ENCODE results near the gene DNAJC24. TPM values are rescaled to one million over a fixed set of nuclear protein-coding genes. Genes with fewer than 3 reads are reported as not detected.

Gene DNAJC24
- total RNA-seq, 1 donor from 2014 or later, result 14.2 TPM

GRCh38 chr11:31404614-31405013, 35.0 kb downstream of the DNAJC24 start:
- DNase-seq (ENCODE audit: low read depth) (no peak), FAIRE-seq (no peak)
- no peak overlapping the region for H3K4me3 ChIP-seq (ENCODE audit: low read depth, low read length)
- TF ChIP-seq CTCF (IDR thresholded peaks at IDR 0.05; ENCODE audit: insufficient read depth, low read length, severe bottlenecking), result no peak
- no peaks in the 10 kb centered on the region for H3K27me3 ChIP-seq (ENCODE audit: control insufficient read depth, insufficient read depth, low read length)
- no peaks in the 10 kb centered on the region for H3K36me3 ChIP-seq (ENCODE audit: control insufficient read depth, insufficient read depth, low read length)

GRCh38 chr11:31408201-31408600, 38.5 kb downstream of the DNAJC24 start:
- no peak for DNase-seq (ENCODE audit: low read depth)
- no peak for FAIRE-seq
- Histone ChIP-seq H3K27me3 (ENCODE audit: control insufficient read depth, insufficient read depth, low read length) (no peaks in the 10 kb centered on the region), H3K4me3 (ENCODE audit: low read depth, low read length) (no peak overlapping the region), H3K36me3 (ENCODE audit: control insufficient read depth, insufficient read depth, low read length) (no peaks in the 10 kb centered on the region)
- TF ChIP-seq CTCF (IDR thresholded peaks at IDR 0.05; ENCODE audit: insufficient read depth, low read length, severe bottlenecking), result no peak

- DNase-seq (ENCODE audit: low read depth) (peak; percentile 68), FAIRE-seq (no peak)
- Histone ChIP-seq H3K36me3 (ENCODE audit: control insufficient read depth, insufficient read depth, low read length) (no peaks in the 10 kb centered on the region), H3K4me3 (ENCODE audit: low read depth, low read length) (no peak overlapping the region), H3K27me3 (ENCODE audit: control insufficient read depth, insufficient read depth, low read length) (no peaks in the 10 kb centered on the region)
- no peak for TF ChIP-seq CTCF (IDR thresholded peaks at IDR 0.05; ENCODE audit: insufficient read depth, low read length, severe bottlenecking)
Observed at GRCh38 chr11:31412946-31413345, 43.3 kb downstream of the DNAJC24 start.

GRCh38 chr11:31414338-31414737, 44.7 kb downstream of the DNAJC24 start:
- peak; percentile 13 for FAIRE-seq
- DNase-seq (ENCODE audit: low read depth), result peak; percentile 77
- TF ChIP-seq CTCF (IDR thresholded peaks at IDR 0.05; ENCODE audit: insufficient read depth, low read length, severe bottlenecking), result no peak

GRCh38 chr11:31415435-31415834, 45.8 kb downstream of the DNAJC24 start:
- Histone ChIP-seq H3K27me3 (ENCODE audit: control insufficient read depth, insufficient read depth, low read length) (no peaks in the 10 kb centered on the region), H3K4me3 (ENCODE audit: low read depth, low read length) (no peak overlapping the region), H3K36me3 (ENCODE audit: control insufficient read depth, insufficient read depth, low read length) (no peaks in the 10 kb centered on the region)
- TF ChIP-seq CTCF (IDR thresholded peaks at IDR 0.05; ENCODE audit: insufficient read depth, low read length, severe bottlenecking), result no peak
- no peak for FAIRE-seq
- DNase-seq (ENCODE audit: low read depth), result no peak

More at GRCh38 chr11:31414338-31414737, 44.7 kb downstream of the DNAJC24 start:
- Histone ChIP-seq H3K4me3 (ENCODE audit: low read depth, low read length) (no peak overlapping the region), H3K27me3 (ENCODE audit: control insufficient read depth, insufficient read depth, low read length) (no peaks in the 10 kb centered on the region), H3K36me3 (ENCODE audit: control insufficient read depth, insufficient read depth, low read length) (no peaks in the 10 kb centered on the region)

- no peaks in the 10 kb centered on the region for H3K36me3 ChIP-seq (ENCODE audit: control insufficient read depth, insufficient read depth, low read length)
- FAIRE-seq (no peak), DNase-seq (ENCODE audit: low read depth) (no peak)
- no peak overlapping the region for H3K4me3 ChIP-seq (ENCODE audit: low read depth, low read length)
- no peaks in the 10 kb centered on the region for H3K27me3 ChIP-seq (ENCODE audit: control insufficient read depth, insufficient read depth, low read length)
- no peak for TF ChIP-seq CTCF (IDR thresholded peaks at IDR 0.05; ENCODE audit: insufficient read depth, low read length, severe bottlenecking)
Observed at GRCh38 chr11:31417357-31417756, 47.7 kb downstream of the DNAJC24 start.
